Measurements from ENCODE around the gene MVD.

Gene MVD

GRCh38 chr16:88700322-88700635, 37.4 kb upstream of the MVD start:
- no peak for DNase-seq (ENCODE audit: extremely low read depth, low read depth)
- TF ChIP-seq, protein P1, sequence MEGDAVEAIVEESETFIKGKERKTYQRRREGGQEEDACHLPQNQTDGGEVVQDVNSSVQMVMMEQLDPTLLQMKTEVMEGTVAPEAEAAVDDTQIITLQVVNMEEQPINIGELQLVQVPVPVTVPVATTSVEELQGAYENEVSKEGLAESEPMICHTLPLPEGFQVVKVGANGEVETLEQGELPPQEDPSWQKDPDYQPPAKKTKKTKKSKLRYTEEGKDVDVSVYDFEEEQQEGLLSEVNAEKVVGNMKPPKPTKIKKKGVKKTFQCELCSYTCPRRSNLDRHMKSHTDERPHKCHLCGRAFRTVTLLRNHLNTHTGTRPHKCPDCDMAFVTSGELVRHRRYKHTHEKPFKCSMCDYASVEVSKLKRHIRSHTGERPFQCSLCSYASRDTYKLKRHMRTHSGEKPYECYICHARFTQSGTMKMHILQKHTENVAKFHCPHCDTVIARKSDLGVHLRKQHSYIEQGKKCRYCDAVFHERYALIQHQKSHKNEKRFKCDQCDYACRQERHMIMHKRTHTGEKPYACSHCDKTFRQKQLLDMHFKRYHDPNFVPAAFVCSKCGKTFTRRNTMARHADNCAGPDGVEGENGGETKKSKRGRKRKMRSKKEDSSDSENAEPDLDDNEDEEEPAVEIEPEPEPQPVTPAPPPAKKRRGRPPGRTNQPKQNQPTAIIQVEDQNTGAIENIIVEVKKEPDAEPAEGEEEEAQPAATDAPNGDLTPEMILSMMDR (IDR thresholded peaks at IDR 0.05; ENCODE audit: low read depth, low read length) = no peak

DNA sequence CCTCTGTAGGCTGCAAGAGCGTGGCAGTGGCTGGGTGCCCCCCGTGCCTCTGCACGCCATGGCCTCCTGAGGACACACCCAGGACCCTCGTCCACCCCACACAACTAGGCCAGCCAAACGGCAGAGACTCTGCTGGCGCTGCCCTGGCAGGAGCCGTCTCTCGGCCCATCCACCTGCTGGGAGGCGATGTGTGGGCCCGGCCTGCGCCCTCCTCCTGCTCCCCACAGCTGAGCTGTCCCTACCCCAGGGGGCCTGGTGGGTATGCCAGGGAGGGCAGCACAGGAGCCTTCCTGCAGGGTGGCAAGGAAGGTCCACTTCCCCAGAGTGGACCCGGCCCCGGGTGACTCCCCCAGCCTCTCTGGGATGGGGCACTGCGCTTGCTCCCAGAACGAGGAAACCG, 36.3 kb upstream of the MVD start:
- TF ChIP-seq, protein P1 (IDR thresholded peaks at IDR 0.05; ENCODE audit: low read depth, low read length) = no peak
- DNase-seq (ENCODE audit: extremely low read depth, low read depth) = no peak

- DNase-seq (ENCODE audit: extremely low read depth, low read depth) = no peak
- TF ChIP-seq, protein P1 (IDR thresholded peaks at IDR 0.05; ENCODE audit: low read depth, low read length) = no peak
These were observed 35.8 kb upstream of the MVD start for GRCh38 chr16:88698646-88699045.

- DNase-seq (ENCODE audit: extremely low read depth, low read depth) = no peak
- TF ChIP-seq, protein P1 (IDR thresholded peaks at IDR 0.05; ENCODE audit: low read depth, low read length) = no peak; the same call in 1 of the 2 replicates
These were observed 35.1 kb upstream of the MVD start for GRCh38 chr16:88697831-88698615.

GRCh38 chr16:88697116-88697830, 34.4 kb upstream of the MVD start:
- DNase-seq (ENCODE audit: extremely low read depth, low read depth) = no peak
- TF ChIP-seq, protein P1 (IDR thresholded peaks at IDR 0.05; ENCODE audit: low read depth, low read length) = no peak

DNA sequence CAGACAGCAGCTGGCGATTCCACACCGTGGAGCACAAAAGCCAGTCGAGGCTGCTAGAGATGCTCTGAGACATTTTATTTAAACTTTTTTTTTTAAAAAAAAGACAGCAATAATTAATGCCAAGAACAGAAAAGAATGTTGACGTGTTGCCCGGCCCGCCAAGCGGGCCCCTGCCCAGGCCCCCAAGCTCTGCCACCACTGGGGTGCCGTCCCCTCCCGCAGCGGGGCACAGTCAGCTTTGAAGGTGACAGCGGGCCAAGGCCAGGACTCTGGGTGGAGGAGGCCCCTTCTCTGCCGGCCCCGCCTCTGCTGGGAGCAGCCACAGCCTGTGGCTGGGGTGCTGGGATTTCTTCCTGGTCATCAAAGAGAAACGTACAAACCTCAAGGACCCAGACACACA, 33.5 kb upstream of the MVD start:
- DNase-seq (ENCODE audit: extremely low read depth, low read depth) = no peak
- TF ChIP-seq, protein P1 (IDR thresholded peaks at IDR 0.05; ENCODE audit: low read depth, low read length) = no peak

DNA sequence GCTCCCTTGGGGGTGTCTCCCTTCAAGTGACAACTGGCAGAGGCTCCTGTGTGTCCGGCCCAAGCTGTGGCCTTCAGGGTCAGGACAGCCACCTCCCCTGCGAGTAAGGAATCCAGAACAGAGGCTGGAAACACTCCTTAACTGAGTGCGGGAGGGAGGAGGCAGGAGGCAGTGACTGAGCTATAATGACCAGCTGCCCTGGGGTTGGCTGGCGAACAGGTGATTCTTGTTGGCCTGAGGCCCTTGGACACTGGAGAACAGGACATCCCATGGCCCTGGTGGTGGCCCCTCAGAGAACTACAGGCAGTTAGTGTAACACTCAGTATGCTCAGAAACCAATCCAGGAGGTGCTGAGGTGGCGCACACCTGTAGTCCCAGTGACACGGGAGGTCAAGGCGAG, 32.9 kb upstream of the MVD start:
- TF ChIP-seq, protein P1 (IDR thresholded peaks at IDR 0.05; ENCODE audit: low read depth, low read length) = no peak
- no peak for DNase-seq (ENCODE audit: extremely low read depth, low read depth)

Measured in AG09319 (cell line).